ENCODE measurements around the gene FMNL1.
"Not testable (repeated sequence)": the region's sequence is repeated elsewhere in the genome, so short reads cannot be mapped to it uniquely, and the experiment has no call there.

The FMNL1 gene

GRCh38 chr17:45201880-45202279, 19.8 kb upstream of the FMNL1 start:
- H3K4me3 Mint-ChIP-seq; ATAC-seq; DNase-seq; H3K4me1 Mint-ChIP-seq; H3K9me3 Mint-ChIP-seq; H3K27ac Mint-ChIP-seq; H3K36me3 Mint-ChIP-seq (ENCODE audit: low read depth); H3K27me3 Mint-ChIP-seq: not testable (repeated sequence)

- peaks cover 41% of the 10 kb centered on the region for H3K4me1 Mint-ChIP-seq
- no peaks in the 10 kb centered on the region for H3K9me3 Mint-ChIP-seq
- DNase-seq (peak; percentile 93), ATAC-seq (no peak)
- no peaks in the 10 kb centered on the region for H3K27me3 Mint-ChIP-seq
- H3K36me3 Mint-ChIP-seq (ENCODE audit: low read depth), result peaks cover 53% of the 10 kb centered on the region
- peak overlapping the region; percentile 93 for H3K4me3 Mint-ChIP-seq
- H3K27ac Mint-ChIP-seq, result peak overlapping the region; percentile 86
Measured at GRCh38 chr17:45218895-45219661, 2.6 kb upstream of the FMNL1 start.

GRCh38 chr17:45220079-45220478, 1.6 kb upstream of the FMNL1 start:
- no peak for ATAC-seq
- peaks cover 51% of the 10 kb centered on the region for H3K4me1 Mint-ChIP-seq
- no peaks in the 10 kb centered on the region for H3K27me3 Mint-ChIP-seq
- no peaks in the 10 kb centered on the region for H3K9me3 Mint-ChIP-seq
- DNase-seq, result no peak
- peak overlapping the region; percentile 86 for H3K27ac Mint-ChIP-seq
- peak overlapping the region; percentile 93 for H3K4me3 Mint-ChIP-seq
- peaks cover 53% of the 10 kb centered on the region for H3K36me3 Mint-ChIP-seq (ENCODE audit: low read depth)

GRCh38 chr17:45222014-45222288, 266 bp downstream of the FMNL1 start:
- H3K4me3 Mint-ChIP-seq, result peak overlapping the region; percentile 99
- peaks cover 63% of the 10 kb centered on the region for H3K4me1 Mint-ChIP-seq
- H3K9me3 Mint-ChIP-seq, result no peaks in the 10 kb centered on the region
- H3K36me3 Mint-ChIP-seq (ENCODE audit: low read depth), result peaks cover 47% of the 10 kb centered on the region
- ATAC-seq (no peak), DNase-seq (no peak)
- no peaks in the 10 kb centered on the region for H3K27me3 Mint-ChIP-seq
- H3K27ac Mint-ChIP-seq, result no peak overlapping the region

- Mint-ChIP-seq H3K4me1 (peaks cover 66% of the 10 kb centered on the region), H3K27me3 (no peaks in the 10 kb centered on the region), H3K27ac (peak overlapping the region; percentile 97), H3K4me3 (peak overlapping the region; percentile 99), H3K9me3 (no peaks in the 10 kb centered on the region), H3K36me3 (ENCODE audit: low read depth) (peaks cover 43% of the 10 kb centered on the region)
- peak; percentile 76 for DNase-seq
- peak; percentile 20 for ATAC-seq
Measured at GRCh38 chr17:45222289-45222995, 757 bp downstream of the FMNL1 start.

- Mint-ChIP-seq H3K4me3 (peak overlapping the region; percentile 99), H3K27me3 (no peaks in the 10 kb centered on the region), H3K27ac (peak overlapping the region; percentile 97), H3K36me3 (ENCODE audit: low read depth) (peaks cover 40% of the 10 kb centered on the region), H3K4me1 (peaks cover 69% of the 10 kb centered on the region), H3K9me3 (no peaks in the 10 kb centered on the region)
- ATAC-seq (no peak), DNase-seq (no peak)
Measured at GRCh38 chr17:45222996-45223538, 1.4 kb downstream of the FMNL1 start.

GRCh38 chr17:45223539-45224528, 2.1 kb downstream of the FMNL1 start:
- Mint-ChIP-seq H3K4me1 (peaks cover 72% of the 10 kb centered on the region), H3K4me3 (peak overlapping the region; percentile 99), H3K27ac (peak overlapping the region; percentile 97), H3K9me3 (no peaks in the 10 kb centered on the region), H3K36me3 (ENCODE audit: low read depth) (peaks cover 37% of the 10 kb centered on the region), H3K27me3 (no peaks in the 10 kb centered on the region)
- ATAC-seq (peak; percentile 47), DNase-seq (peak; percentile 80)

- ATAC-seq, result no peak
- H3K36me3 Mint-ChIP-seq (ENCODE audit: low read depth), result peaks cover 30% of the 10 kb centered on the region
- peak; percentile 62 for DNase-seq
Measured at GRCh38 chr17:45224671-45225050, 3.0 kb downstream of the FMNL1 start.

GRCh38 chr17:45225051-45225700, 3.5 kb downstream of the FMNL1 start:
- DNase-seq (peak; percentile 62), ATAC-seq (no peak)
- H3K4me1 Mint-ChIP-seq, result peaks cover 72% of the 10 kb centered on the region
- no peaks in the 10 kb centered on the region for H3K9me3 Mint-ChIP-seq
- peak overlapping the region; percentile 97 for H3K27ac Mint-ChIP-seq
- peak overlapping the region; percentile 99 for H3K4me3 Mint-ChIP-seq
- H3K27me3 Mint-ChIP-seq, result no peaks in the 10 kb centered on the region
- peaks cover 25% of the 10 kb centered on the region for H3K36me3 Mint-ChIP-seq (ENCODE audit: low read depth)

More at GRCh38 chr17:45224671-45225050, 3.0 kb downstream of the FMNL1 start:
- Mint-ChIP-seq H3K27me3 (no peaks in the 10 kb centered on the region), H3K9me3 (no peaks in the 10 kb centered on the region), H3K4me3 (peak overlapping the region; percentile 99), H3K27ac (peak overlapping the region; percentile 97), H3K4me1 (peaks cover 72% of the 10 kb centered on the region)

- no peaks in the 10 kb centered on the region for H3K27me3 Mint-ChIP-seq
- peak; percentile 40 for ATAC-seq
- H3K27ac Mint-ChIP-seq, result peak overlapping the region; percentile 97
- peak overlapping the region; percentile 99 for H3K4me3 Mint-ChIP-seq
- H3K9me3 Mint-ChIP-seq, result no peaks in the 10 kb centered on the region
- peaks cover 16% of the 10 kb centered on the region for H3K36me3 Mint-ChIP-seq (ENCODE audit: low read depth)
- peak; percentile 96 for DNase-seq
- peaks cover 78% of the 10 kb centered on the region for H3K4me1 Mint-ChIP-seq
Measured at GRCh38 chr17:45225964-45226530, 4.4 kb downstream of the FMNL1 start.

- Mint-ChIP-seq H3K36me3 (ENCODE audit: low read depth) (peaks cover 16% of the 10 kb centered on the region), H3K9me3 (no peaks in the 10 kb centered on the region), H3K4me1 (peaks cover 83% of the 10 kb centered on the region), H3K4me3 (peak overlapping the region; percentile 99), H3K27me3 (no peaks in the 10 kb centered on the region), H3K27ac (peak overlapping the region; percentile 97)
- DNase-seq, result no peak
- no peak for ATAC-seq
Measured at GRCh38 chr17:45226576-45226975, 4.9 kb downstream of the FMNL1 start.

- Mint-ChIP-seq H3K9me3 (no peaks in the 10 kb centered on the region), H3K4me3 (peak overlapping the region; percentile 99), H3K36me3 (ENCODE audit: low read depth) (peaks cover 22% of the 10 kb centered on the region), H3K27ac (peak overlapping the region; percentile 97), H3K4me1 (peaks cover 90% of the 10 kb centered on the region), H3K27me3 (no peaks in the 10 kb centered on the region)
- DNase-seq (peak; percentile 59), ATAC-seq (no peak)
Measured at GRCh38 chr17:45227101-45227925, 5.6 kb downstream of the FMNL1 start.

Data from activated naive CD8-positive, alpha-beta T cell treated with anti-CD3 and anti-CD28 coated beads, Interleukin-2, amount 50 U/mL, for 24 hours (primary cell).